ENCODE measurements around the gene KANSL1.
"Not testable (repeated sequence)": the region's sequence is repeated elsewhere in the genome, so short reads cannot be mapped to it uniquely, and the experiment has no call there.

The KANSL1 gene

DNA sequence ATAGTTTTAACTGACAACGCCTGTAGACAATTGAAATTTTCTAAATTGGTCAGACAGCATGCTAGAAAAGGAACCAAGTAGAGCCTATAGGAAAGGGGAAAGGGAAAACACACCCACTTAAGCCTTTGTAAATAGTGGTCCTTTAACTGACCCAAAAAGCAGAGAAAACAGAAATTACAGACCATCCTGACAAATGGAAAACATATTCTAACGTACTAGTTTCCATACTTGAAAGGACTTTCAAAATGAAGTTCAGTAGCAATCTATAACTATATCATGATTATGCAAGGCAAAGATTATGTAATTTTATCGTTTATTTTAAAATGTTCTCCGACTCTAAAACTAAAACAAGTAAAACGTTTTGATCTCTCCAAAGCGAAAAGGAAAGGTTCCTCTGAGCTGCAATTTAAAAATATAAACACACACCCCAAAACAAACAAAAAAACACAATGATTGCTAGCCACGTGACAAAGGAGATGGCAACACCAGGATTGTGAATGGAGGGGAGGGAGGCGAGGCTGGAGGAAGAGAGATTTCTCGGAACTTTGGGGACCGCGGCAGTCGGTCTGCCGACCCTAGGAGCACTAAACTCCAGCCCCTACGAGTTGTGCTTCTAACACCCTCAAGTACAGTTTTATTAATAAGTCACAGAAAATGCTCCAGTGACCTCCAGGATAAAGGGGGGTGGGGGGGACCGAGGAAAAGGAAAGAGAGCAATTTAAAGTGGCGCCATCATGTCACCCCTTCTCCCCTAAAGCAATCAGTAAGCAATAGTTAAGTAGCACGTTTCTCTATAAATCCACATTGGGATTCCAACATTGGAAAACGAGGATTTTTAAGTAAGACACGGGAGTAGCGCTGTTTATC lies 1.7 kb downstream of the KANSL1 start:
- DNase-seq, result no peak

DNA sequence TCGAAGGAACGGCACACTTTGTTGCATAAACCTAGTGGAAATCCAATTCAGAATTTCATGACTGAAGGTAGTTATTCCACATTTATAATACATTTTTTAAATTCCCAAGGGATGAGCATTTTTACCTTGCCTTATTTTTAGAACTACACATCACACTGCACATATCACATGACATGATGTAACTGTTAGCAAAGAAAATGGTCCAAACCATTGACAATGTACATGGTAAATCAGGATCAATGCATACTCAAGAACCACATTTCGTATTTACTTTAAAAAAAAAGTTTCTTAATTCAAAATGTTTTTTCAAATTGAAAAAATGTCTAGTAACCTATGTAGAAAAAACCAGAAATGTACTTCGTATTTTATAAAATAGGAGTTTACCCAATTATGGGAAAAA lies 2.5 kb downstream of the KANSL1 start:
- no peak for DNase-seq

DNA sequence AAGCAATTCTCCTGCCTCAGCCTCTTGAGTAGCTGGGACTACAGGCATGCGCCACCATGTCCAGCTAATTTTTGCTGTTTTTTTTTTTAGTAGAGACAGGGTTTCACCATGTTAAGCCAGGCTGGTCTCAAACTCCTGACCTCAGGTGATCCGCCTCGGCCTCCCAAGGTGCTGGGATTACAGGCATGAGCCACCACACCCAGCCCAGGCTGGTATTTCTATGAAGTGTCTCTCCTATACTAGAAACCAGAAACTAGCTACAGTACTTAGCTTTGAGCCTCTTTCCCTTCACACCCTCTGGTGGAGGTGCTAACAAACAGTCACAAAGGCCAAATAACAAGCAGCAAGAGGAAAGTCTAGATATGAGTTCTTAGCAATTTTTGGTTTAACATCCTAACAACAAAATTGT lies 6.4 kb downstream of the KANSL1 start:
- DNase-seq, result peak; percentile 24

DNA sequence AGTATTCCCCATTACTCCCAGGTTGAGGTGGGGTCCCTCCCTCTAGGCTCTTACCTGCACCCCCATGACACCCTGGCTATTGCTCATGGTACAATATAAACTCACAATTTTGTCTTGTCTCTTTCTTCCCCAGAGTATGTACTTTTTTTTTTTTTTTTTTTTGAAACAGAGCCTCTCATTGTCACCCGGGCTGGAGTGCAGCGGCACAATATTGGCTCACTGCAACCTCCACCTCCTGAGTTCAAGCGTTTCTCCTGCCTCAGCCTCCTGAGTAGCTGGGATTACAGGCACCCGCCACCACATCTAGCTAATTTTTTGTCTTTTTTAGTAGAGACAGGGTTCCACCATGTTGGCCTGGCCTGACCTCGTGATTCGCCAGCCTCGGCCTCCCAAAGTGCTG lies 8.5 kb downstream of the KANSL1 start:
- DNase-seq, result no peak

DNA sequence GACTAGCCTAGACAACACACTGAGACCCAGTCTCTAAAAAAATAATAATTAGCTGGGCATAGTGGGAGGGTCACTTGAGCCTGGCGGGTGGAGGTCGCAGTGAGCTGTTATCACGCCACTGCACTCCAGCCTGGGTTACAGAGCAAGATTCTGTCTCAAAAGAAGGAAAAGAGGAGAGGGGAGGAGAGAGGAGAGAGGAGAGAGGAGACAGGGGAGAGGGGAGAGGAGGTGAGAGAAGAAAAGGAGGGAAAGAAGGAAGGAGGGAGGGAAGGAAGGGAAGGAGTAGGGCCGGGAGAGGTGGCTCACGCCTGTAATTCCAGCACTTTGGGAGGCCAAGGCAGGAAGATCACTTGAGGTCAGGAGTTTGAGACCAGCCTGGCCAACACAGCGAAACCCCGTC lies 9.8 kb downstream of the KANSL1 start:
- not testable (repeated sequence) for DNase-seq

DNA sequence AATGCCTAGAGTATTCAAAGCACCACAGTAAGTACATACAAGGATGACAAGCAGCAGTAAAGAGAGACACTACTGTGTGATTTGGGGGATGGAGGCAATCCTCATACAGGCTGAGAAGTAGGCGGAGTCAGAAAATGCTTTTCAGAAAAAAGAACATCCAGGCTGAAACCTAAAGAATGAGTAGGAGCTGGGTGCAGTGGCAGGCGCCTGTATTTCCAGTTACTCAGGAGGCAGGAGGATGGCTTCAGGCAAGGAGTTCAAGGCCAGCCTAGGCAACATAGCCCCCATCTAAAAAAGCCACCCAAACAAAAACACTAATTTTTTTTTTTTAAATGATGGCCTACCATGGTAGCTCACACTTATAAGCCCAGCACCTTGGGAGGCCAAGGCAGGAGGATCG lies 10.3 kb downstream of the KANSL1 start:
- DNase-seq, result no peak

DNA sequence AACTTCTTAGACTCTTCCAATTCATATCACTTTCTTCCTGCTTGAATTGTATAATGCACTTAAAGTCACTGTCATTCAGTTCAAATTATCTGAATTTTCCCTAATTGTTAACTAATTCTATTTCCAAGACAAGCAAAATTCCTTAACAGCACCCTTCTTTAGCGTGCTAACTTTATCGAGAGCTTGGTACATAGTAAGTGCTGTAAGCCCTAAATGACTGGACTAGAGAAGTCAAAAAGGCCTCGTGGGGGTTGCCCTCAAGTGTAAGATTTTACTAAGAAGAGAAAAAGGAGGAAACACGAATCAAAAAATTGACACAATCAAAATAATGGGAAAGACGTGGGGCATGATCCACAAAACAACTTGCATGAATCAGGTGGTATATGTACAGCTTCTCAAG lies 11.3 kb downstream of the KANSL1 start:
- no peak for DNase-seq

DNA sequence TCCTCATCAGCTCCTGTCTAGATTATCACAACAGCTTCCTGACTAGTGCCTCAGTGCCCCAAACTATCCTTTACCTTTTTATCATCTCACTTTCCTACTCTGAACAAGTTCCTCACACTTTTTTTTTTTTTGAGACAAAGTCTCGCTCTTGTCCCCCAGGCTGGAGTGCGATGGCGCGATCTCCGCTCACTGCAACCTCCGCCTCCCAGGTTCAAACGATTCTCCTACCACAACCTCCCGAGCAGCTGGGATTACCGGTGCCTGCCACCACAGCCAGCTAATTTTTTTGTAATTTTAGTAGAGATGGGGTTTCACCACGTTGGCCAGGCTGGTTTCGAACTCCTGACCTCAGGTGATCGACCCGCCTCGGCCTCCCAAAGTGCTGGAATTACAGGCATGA lies 11.9 kb downstream of the KANSL1 start:
- DNase-seq, result not testable (repeated sequence)

DNA sequence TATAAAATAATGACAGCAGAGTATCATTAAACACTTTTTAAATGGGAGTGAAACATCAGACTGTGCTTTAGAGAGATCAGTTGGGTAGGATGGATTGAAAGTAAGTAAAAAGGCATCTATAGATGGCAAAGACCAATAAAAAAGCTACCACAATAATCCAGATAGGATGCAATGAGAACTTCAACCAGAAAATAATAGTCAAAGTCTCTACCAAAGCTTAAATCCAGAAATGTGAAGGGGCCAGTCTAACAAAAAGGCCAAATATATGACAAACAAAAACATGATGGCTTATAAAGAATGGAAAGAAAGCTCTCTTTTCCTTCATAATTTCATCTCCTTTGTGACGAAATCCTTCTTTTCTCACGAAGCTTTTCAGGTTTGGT lies 12.3 kb downstream of the KANSL1 start:
- no peak for DNase-seq

DNA sequence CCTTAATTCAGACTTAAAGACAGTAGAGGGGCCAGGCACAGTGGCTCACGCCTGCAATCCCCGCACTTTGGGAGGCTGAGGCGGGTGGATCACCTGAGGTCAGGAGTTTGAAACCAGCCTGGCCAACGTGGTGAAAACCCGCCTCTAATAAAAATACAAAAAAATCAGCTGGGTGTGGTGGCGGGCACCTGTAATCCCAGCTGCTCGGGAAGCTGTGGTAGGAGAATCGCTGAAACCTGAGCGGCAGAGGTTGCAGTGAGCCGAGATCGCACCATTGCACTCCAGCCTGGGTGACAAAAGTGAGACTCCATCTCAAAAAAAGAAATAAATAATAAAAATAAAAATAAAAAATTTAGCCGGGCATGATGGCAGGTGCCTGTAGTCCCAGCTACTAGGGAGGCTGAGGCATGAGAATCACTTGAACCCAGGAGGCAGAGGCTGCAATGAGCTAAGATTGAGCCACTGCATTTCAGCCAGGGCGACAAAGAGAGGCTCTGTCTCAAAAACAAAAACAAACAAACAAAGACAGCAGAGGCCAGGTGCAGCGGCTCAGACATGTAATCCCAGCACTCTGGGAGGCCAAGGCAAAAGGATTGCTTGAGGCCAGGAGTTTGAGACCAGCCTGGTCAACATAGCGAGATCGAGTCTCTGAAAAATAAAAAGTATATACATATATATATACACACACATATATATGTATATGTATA lies 12.9 kb downstream of the KANSL1 start:
- not testable (repeated sequence) for DNase-seq

DNA sequence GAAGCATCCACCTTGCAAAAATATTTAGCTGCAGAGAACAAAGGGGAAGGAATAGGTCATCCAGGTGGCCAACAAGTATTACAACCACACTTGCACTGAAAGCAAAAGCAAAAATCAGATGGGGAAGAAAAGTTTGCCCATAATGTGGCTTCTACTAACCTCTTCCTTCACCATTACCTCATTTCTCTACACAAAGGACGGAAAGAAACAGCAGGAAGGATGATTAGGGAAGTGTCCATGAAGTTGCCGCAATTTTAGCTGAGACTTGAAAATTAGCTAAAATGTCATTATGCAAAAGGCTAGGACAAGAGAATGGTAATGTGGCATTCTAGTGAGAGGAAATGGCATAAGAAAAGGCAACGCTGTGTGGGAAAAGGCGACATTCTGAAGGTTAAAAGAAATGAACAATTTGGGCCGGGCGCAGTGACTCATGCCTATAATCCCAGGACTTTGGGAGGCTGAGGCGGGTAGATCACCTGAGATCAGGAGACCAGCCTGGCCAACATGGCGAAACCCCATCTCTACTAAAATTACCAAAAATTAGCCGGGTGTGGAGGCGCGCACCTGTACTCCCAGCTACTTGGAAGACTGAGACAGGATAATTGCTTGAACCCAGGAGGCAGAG lies 13.7 kb downstream of the KANSL1 start:
- DNase-seq, result no peak

DNA sequence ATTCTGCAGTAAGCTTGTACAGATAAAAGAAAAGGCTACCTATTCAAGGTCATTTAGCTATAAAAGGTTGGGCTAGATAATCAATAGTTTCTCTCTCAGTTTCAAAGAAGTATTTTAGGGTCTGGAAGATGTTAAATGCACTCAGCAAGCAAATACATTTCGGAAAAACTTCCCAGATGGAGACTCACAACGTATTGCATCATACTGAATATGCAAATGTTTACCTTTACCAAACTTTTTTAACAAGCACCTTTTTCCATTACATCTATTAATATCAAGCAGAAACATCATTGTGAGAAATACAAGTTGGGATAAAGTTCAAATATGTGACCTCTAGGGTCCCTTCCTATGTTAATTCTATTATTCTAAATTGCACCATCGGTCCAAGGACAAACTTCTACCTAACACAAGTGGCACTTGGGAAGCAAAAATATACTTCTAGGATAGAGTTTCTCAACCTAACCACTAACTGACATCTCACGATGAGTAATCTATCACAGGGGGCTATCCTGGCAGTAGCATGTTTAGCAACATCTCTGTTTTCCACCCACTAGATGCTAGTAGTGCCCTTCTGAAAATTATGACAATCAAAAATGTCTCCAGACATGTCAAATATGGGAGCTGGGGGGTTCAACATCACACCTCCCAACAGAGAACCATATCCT lies 14.5 kb downstream of the KANSL1 start:
- no peak for DNase-seq

DNA sequence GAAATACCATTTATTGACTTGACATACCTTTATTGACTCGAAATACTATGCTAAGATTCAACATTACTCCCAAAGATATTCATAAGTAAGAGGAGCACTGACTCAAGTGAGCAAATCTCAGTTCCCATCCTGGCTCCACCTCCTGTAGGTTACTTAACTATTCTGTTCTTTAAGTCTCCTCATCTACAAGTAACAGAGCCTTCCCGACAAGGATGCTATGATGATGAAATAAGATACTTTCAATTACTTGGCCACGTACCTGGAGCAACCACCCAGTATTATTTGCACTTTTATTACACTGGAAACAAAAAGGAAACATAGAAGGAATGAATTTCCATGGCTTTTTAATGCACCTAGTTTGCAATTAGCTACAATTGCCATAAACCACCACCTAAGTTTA lies 16.3 kb downstream of the KANSL1 start:
- DNase-seq, result no peak

DNA sequence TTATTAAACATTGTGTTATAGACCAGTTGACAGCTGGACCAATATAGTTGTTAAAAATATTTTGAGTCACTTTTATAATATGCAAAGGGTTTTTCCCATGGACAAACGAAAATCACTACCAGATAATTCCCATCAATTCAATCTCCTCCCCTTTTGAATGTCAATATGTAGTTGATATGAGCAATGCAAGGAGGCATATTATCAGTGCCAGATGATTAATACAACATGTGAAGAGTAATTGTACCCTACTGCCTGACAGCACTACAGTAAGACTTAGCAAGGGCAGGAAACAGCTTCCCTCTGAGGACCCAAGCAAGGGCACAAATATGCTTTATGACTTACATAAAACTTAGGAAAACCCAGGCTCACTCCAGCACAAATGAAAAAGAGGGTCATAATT lies 17.3 kb downstream of the KANSL1 start:
- DNase-seq, result no peak

DNA sequence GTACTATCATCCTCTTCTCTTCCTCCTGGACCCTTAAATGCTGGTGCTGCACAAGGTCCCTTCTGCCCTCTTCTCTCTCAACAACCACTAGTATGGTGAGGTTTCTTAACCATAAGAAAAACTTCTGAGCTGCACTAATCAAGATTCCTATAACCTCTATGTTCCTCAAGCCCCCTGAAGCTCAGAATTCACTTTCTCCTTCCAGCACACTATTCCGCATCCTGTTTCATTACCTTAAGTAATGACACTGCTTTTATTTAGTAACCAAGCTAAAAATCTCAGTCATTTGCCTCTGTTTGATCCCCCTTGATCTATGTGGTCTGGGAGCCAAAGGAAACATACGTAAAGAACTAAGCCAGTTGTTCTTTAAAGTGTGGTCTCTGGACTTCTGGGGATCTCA lies 20.1 kb downstream of the KANSL1 start:
- DNase-seq, result no peak

DNA sequence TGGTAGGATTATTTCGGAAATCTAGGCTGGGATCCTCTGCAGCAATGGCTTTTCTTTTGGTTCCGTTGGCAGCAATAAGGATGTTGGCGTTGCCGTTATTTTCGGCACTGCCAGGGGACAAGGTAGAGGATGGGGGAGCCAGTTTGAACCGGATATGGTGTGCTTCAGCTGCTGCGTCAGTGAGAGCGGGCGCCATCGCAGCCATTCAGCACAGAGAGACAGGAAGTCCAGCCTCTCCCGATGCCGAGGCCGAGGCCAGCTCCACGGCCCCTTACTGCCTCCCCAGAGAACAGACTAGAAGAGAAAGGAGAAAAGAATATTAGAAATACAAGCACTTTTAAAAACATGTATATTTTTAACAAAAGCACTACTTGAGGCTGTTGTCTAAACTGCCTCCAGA lies 21.3 kb downstream of the KANSL1 start:
- no peak for DNase-seq

DNA sequence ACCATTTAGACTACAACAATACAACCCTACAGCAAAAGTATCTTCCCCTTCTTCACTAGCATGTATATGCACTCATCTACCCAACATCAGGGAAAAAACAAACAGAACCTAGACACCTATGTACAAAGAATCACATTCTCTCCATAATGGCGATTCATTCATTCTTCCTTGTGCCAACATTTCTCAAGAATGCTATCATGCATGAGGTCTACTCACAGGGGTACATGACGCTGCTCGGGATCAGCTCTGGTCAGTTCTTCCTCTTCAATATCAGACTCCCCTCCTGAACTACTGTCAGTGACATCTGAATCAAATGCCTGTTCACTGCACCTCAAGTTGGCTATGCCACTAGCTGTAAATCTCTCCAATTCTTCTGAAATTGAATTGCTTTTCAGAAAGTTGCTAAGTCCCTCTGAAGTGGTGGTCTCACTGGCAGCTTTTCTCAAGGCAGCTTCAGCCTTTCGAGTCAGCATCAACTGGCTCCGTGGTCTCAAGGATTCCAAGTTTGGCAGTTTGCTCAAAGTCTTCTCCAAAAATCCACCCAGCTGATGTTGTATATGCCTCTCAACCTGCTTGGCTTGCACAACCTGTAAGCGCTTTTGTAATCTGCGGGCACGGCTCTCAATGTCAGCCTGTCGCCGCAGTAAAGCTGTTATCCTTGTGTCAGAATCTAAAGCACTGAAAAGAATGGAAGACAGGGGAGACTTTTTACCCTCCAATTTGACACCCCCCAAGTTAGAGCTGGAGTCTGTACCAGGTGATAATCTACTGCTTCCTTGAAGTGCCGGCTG lies 22.4 kb downstream of the KANSL1 start:
- no peak for DNase-seq

DNA sequence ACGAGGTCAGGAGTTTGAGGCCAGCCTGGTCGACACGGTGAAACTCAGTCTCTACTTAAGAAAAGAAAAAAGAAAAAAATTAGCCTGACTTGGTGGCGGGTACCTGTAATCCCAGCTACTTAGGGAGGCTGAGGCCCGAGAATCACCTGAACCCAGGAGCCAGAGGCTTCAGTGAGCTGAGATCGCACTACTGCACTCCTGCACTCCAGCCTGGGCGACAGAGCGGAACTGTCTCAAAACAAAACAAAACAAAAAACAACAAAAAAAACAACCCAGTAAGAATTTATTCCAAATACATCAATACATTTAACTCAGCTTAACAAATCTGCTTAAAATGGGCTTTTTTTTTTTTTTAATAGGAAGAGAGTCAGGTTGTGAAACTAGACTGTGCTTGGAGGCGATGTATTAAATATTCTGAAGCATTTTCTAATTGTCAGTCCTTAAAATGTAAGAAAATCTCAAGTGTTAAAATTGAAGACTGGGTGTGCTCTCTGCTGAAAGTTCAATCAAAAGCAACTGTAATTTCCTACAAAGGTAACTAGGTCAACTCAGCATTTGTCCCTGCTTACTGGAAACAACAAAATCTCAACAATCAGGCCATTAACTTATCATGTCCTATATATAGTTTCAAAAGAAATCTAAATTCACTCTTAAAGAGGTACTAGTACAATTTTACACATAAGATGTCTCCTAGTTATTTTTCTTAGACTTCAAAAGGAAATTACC lies 23.2 kb downstream of the KANSL1 start:
- no peak for DNase-seq

DNA sequence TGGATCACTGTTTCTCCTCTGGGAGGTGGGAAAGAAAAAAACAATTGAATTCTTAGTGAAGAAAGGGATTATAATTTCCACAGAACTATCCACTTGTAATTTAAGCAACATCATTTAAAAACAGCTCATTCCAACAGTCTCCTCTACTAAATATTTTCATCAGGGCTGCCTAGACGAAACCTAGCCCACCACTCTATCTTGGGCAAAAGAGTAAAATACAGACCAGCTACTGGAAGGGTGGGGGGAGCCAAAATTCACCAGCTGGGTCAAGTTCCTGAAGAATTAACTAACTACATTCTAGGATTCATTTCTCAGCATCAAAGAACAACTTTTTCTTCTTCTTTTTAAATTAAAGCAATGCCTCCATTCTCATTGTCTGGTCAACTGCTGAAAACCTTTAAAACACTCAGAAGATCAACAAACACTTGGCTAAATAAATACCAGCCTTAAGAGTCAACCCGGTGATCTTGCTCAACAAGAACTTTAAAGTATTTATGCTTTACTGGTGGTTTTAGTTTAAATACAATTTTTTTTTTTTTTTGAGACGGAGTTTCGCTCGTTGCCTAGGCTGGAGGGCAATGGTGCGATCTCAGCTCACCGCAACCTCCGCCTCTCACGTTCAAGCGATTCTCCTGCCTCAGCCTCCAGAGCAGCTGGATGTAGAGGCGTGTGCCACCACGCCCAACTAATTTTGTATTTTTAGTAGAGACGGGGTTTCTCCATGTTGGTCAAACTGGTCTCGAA lies 25.2 kb downstream of the KANSL1 start:
- DNase-seq, result no peak

DNA sequence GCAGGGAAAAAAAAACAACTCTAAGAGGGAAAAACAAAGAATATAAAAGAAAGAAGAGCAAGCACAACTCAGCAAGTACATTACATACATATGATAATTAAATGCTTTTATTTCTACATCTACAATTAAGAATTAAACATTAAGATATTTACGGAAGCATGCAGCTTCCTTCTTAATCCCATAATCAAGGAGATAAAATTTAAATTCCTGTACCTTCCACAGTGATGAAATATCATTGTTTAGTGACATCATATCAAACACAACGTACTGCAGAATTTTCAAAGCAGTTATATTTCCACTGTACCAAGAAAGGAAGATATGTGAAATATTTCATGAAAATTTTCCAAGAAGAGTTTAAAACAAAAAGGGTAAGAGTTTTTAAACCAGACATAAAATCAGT lies 26.0 kb downstream of the KANSL1 start:
- no peak for DNase-seq

DNA sequence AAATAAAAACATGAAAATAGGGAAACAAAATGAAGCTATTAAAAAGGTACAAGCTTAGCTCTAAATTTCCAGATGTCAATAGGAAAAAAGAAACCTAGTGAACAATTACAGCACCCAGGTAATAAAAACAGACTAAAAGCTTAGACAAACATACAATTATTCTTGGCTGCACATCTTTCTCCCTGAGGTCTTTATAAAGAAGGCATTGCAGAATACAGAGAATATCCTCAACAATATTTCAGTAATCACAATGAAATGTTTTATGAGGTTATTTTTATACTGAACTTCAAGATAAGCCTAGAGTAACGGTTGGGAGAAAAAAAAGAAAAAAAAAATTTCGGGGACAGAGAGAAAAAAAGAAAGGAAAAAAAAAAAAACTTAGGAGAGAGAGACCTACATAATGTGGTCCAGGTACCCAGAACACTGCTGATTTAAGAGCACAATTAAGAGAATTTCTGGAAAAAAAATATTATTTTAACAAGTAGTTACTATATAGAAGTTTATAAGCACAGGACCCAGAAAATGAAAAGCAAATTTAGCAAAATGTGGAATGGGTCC lies 26.5 kb downstream of the KANSL1 start:
- no peak for DNase-seq

Data from GDM1 (cell line).